Smooth muscle cell (in vitro differentiated cells): ENCODE measurements around the gene RTL10. TPM values are rescaled to one million over a fixed set of nuclear protein-coding genes. Genes with fewer than 3 reads are reported as not detected.

Source experiments
- DNase-seq: peaks from one replicate; lab custom pipeline; 2025; ENCODE audit not compliant: unreplicated experiment; lab: John Stamatoyannopoulos, UW
- H2AFZ ChIP-seq: fragments of 200-600 bp; sonication (generic); 2 replicates; pipeline ENCODE4 v1.6.0; 2016; ENCODE audit warnings: antibody characterized with exemption, low read depth, mild to moderate bottlenecking
- H3F3A ChIP-seq: fragments of 200-600 bp; sonication (generic); 2 replicates; pipeline ENCODE4 v1.6.0; 2017; ENCODE audit warnings: antibody characterized with exemption, low read depth
- H3K27ac ChIP-seq: fragments of 200-600 bp; sonication (generic); 2 replicates; pipeline ENCODE4 v1.5.1; 2016; ENCODE audit warnings: low read depth, mild to moderate bottlenecking
- H3K27me3 ChIP-seq: fragments of 200-600 bp; sonication (generic); 2 replicates; pipeline ENCODE4 v1.6.1; 2016; ENCODE audit warnings: low read depth, mild to moderate bottlenecking
- H3K36me3 ChIP-seq: fragments of 200-600 bp; sonication (generic); 2 replicates; pipeline ENCODE4 v1.5.1; 2016; ENCODE audit warnings: low read depth
- H3K4me1 ChIP-seq: fragments of 200-600 bp; sonication (generic); 2 replicates; pipeline ENCODE4 v1.5.1; 2016; ENCODE audit warnings: low read depth
- H3K4me2 ChIP-seq: fragments of 200-600 bp; sonication (generic); 2 replicates; pipeline ENCODE4 v1.6.0; 2016; ENCODE audit warnings: mild to moderate bottlenecking
- H3K4me3 ChIP-seq: fragments of 200-600 bp; sonication (generic); 2 replicates; pipeline ENCODE4 v1.5.1; 2016; ENCODE audit warnings: mild to moderate bottlenecking
- H3K79me2 ChIP-seq: fragments of 200-600 bp; sonication (generic); 2 replicates; pipeline ENCODE4 v1.6.0; 2016; ENCODE audit warnings: low read depth, mild to moderate bottlenecking
- H3K9ac ChIP-seq: fragments of 200-600 bp; sonication (generic); 2 replicates; pipeline ENCODE4 v1.6.0; 2016; ENCODE audit warnings: low read depth
- H3K9me3 ChIP-seq: fragments of 200-600 bp; sonication (generic); replicated peaks from 2 replicates; pipeline ENCODE4 v1.5.1; 2016; ENCODE audit warnings: low read depth
- H4K20me1 ChIP-seq: fragments of 200-600 bp; sonication (generic); 2 replicates; pipeline ENCODE4 v1.6.0; 2016; ENCODE audit warnings: low read depth
- CTCF ChIP-seq: fragments of 200-600 bp; sonication (generic); IDR thresholded peaks from 2 replicates; pipeline ENCODE4 v1.5.1; 2017; ENCODE audit warnings: borderline replicate concordance, mild to moderate bottlenecking, antibody characterized with exemption; ENCODE audit not compliant: insufficient read depth, poor library complexity, severe bottlenecking
- WGBS: methylation state at CpG from one replicate; pipeline ENCODE4 v1.1.7; 2016; ENCODE audit warnings: low lambda C conversion rate; 5-methylcytosine and 5-hydroxymethylcytosine counted together
- polyA plus RNA-seq: library from polyadenylated mRNA; unstranded; fragments of >200 nt; fragmentation: Nextera tagmentation; extraction: Ambion mirVana; gene quantifications from 2 replicates; pipeline ENCODE4 v1.2.1, GENCODE V29; 2016
- total RNA-seq: library from RNA; depleted of rRNA; stranded (reverse); fragments of >200 nt; gene quantifications from 2 replicates; pipeline ENCODE4 v1.2.3, GENCODE V29; 2014

Gene RTL10
- total and polyA plus RNA-seq, 2 experiments from 2014 or later: 3.8 to 7.5 TPM

- no peak for DNase-seq
- Histone ChIP-seq H3F3A (no peaks in the 10 kb centered on the region), H4K20me1 (no peaks in the 10 kb centered on the region), H2AFZ (no peak overlapping the region), H3K27ac (peak overlapping the region; percentile 7), H3K27me3 (no peaks in the 10 kb centered on the region), H3K9me3 (no peaks in the 10 kb centered on the region), H3K9ac (no peak overlapping the region), H3K4me1 (peaks cover 22% of the 10 kb centered on the region), H3K4me3 (no peak overlapping the region), H3K36me3 (no peaks in the 10 kb centered on the region), H3K79me2 (no peaks in the 10 kb centered on the region), H3K4me2 (peak overlapping the region; percentile 8)
- TF ChIP-seq CTCF: no peak
- 84% methylated on average over 18 of the region's 20 CpGs for WGBS
Measured at GRCh38 chr22:19890502-19891316, 36.0 kb upstream of the RTL10 start.

- H3K4me1 ChIP-seq: peaks cover 22% of the 10 kb centered on the region
- no peaks in the 10 kb centered on the region for H3K9me3 ChIP-seq
- no peak overlapping the region for H3K9ac ChIP-seq
- H3K79me2 ChIP-seq: no peaks in the 10 kb centered on the region
- no peak overlapping the region for H3K4me2 ChIP-seq
- no peak for TF ChIP-seq CTCF
- 87% methylated on average over 9 of the region's 9 CpGs for WGBS
- no peak for DNase-seq
- H4K20me1 ChIP-seq: no peaks in the 10 kb centered on the region
- H3F3A ChIP-seq: no peaks in the 10 kb centered on the region
- H3K4me3 ChIP-seq: no peak overlapping the region
- H3K27ac ChIP-seq: no peak overlapping the region
- no peaks in the 10 kb centered on the region for H3K36me3 ChIP-seq
- no peaks in the 10 kb centered on the region for H3K27me3 ChIP-seq
- H2AFZ ChIP-seq: no peak overlapping the region
Measured at GRCh38 chr22:19889951-19890350, 35.3 kb upstream of the RTL10 start.

- H3K27me3 ChIP-seq: no peaks in the 10 kb centered on the region
- H3K4me1 ChIP-seq: peaks cover 22% of the 10 kb centered on the region
- no peak for DNase-seq
- 95% methylated on average over 17 of the region's 17 CpGs for WGBS
- no peaks in the 10 kb centered on the region for H3K36me3 ChIP-seq
- H3F3A ChIP-seq: no peaks in the 10 kb centered on the region
- H3K4me3 ChIP-seq: no peak overlapping the region
- no peaks in the 10 kb centered on the region for H3K9me3 ChIP-seq
- no peak for TF ChIP-seq CTCF
- H3K79me2 ChIP-seq: no peaks in the 10 kb centered on the region
- no peaks in the 10 kb centered on the region for H4K20me1 ChIP-seq
- no peak overlapping the region for H3K9ac ChIP-seq
- H3K4me2 ChIP-seq: no peak overlapping the region
- H2AFZ ChIP-seq: no peak overlapping the region
- no peak overlapping the region for H3K27ac ChIP-seq
Measured at GRCh38 chr22:19888131-19888746, 33.6 kb upstream of the RTL10 start.
